ENCODE results near the gene CMSS1. TPM values are rescaled to one million over a fixed set of nuclear protein-coding genes. Genes with fewer than 3 reads are reported as not detected.

CMSS1 gene
- total RNA-seq, 1 experiment from 2014 or later = 86.3 TPM

DNA sequence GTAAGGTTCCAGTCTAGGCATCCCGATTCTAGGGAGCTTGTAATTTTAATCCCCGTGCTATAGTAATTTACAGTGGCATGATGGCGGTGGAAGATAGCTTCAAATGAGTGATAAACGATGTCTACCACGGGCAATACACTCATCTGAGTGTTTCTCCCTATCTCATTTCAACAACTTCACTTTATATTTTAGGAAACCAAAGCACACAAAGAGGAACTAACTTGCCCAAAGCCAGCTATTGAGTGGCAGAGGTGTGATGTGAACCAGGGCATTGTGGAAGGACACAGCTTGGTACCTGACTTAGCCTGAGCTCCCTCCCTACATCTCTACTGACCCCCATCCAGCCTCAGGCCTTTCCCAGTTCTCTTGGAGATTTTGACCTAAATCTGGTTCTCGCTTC is 313.6 kb downstream of the CMSS1 start:
- in situ Hi-C loops (cut with HindIII; ENCODE audit: low pct_unique_long_range_greater_than_20kb, low sequenced_read_pairs) = no loop called here
- no peak overlapping the region for H3K4me3 ChIP-seq (ENCODE audit: low read depth in 2 of 2, low read length in 2 of 2)
- no peaks in the 10 kb centered on the region for H3K36me3 ChIP-seq (ENCODE audit: control insufficient read depth, insufficient read depth, low read length)
- ChIA-PET POLR2A (no interaction called here), CTCF (no interaction called here)
- H3K9me3 ChIP-seq (ENCODE audit: control insufficient read depth, insufficient read depth, low read depth, low read length) = no peaks in the 10 kb centered on the region
- no TSS peak for BruUV-seq (replicated peaks)
- intact Hi-C loops (cut with micrococcal nuclease; ENCODE audit: unreplicated experiment) = no loop called here
- H3K27me3 ChIP-seq (ENCODE audit: control insufficient read depth, insufficient read depth, low read length) = no peaks in the 10 kb centered on the region
- DNase-seq (ENCODE audit: low read depth, low spot score) (no peak), ATAC-seq (no peak)
- no peak overlapping the region for H3K27ac ChIP-seq (ENCODE audit: low read length)
- H3K4me1 ChIP-seq (ENCODE audit: control insufficient read depth, insufficient read depth, low read length) = no peaks in the 10 kb centered on the region
- TF ChIP-seq, protein P1, sequence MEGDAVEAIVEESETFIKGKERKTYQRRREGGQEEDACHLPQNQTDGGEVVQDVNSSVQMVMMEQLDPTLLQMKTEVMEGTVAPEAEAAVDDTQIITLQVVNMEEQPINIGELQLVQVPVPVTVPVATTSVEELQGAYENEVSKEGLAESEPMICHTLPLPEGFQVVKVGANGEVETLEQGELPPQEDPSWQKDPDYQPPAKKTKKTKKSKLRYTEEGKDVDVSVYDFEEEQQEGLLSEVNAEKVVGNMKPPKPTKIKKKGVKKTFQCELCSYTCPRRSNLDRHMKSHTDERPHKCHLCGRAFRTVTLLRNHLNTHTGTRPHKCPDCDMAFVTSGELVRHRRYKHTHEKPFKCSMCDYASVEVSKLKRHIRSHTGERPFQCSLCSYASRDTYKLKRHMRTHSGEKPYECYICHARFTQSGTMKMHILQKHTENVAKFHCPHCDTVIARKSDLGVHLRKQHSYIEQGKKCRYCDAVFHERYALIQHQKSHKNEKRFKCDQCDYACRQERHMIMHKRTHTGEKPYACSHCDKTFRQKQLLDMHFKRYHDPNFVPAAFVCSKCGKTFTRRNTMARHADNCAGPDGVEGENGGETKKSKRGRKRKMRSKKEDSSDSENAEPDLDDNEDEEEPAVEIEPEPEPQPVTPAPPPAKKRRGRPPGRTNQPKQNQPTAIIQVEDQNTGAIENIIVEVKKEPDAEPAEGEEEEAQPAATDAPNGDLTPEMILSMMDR (IDR thresholded peaks at IDR 0.05) = no peak
- TF ChIP-seq TCF7L2 (IDR thresholded peaks at IDR 0.05; ENCODE audit: low read depth, low read length) (no peak), SIN3A (IDR thresholded peaks at IDR 0.05; ENCODE audit: borderline replicate concordance, insufficient read depth, low read depth, low read length) (no peak), POLR2AphosphoS5 (IDR thresholded peaks at IDR 0.05; ENCODE audit: low read depth, low read length) (no peak)
- TF ChIP-seq, protein P2, sequence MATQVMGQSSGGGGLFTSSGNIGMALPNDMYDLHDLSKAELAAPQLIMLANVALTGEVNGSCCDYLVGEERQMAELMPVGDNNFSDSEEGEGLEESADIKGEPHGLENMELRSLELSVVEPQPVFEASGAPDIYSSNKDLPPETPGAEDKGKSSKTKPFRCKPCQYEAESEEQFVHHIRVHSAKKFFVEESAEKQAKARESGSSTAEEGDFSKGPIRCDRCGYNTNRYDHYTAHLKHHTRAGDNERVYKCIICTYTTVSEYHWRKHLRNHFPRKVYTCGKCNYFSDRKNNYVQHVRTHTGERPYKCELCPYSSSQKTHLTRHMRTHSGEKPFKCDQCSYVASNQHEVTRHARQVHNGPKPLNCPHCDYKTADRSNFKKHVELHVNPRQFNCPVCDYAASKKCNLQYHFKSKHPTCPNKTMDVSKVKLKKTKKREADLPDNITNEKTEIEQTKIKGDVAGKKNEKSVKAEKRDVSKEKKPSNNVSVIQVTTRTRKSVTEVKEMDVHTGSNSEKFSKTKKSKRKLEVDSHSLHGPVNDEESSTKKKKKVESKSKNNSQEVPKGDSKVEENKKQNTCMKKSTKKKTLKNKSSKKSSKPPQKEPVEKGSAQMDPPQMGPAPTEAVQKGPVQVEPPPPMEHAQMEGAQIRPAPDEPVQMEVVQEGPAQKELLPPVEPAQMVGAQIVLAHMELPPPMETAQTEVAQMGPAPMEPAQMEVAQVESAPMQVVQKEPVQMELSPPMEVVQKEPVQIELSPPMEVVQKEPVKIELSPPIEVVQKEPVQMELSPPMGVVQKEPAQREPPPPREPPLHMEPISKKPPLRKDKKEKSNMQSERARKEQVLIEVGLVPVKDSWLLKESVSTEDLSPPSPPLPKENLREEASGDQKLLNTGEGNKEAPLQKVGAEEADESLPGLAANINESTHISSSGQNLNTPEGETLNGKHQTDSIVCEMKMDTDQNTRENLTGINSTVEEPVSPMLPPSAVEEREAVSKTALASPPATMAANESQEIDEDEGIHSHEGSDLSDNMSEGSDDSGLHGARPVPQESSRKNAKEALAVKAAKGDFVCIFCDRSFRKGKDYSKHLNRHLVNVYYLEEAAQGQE (IDR thresholded peaks at IDR 0.05; ENCODE audit: insufficient read depth in 1 of 2, low read depth in 2 of 2, low read length in 1 of 2) = no peak

DNA sequence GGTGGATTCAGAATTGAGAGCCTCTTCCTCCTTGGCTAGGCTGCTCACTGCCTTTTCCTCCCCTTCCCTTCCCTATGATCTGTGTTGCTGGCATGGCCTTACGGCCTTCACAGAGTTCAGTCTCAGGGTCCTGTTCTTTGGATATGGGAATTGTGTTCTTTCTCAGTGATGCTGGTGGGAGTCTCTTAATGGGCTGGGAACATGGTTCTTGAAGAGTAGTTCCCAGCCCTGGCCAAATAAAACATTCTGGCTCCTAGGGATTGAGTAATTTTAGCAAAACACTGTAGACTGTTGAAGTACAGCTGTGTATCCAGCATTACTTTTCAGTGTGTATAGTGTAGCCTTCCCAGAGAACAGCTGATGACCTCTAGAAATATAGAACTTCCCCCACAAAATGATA is 319.3 kb downstream of the CMSS1 start:
- no peaks in the 10 kb centered on the region for H3K27me3 ChIP-seq (ENCODE audit: control insufficient read depth, insufficient read depth, low read length)
- CTCF ChIA-PET = interaction anchor here (0.7 kb wide), 1 partner anchor 79 kb away, joined by 4 read pairs; no protein-coding TSS in a partner anchor
- intact Hi-C loops (cut with micrococcal nuclease; ENCODE audit: unreplicated experiment) = no loop called here
- H3K36me3 ChIP-seq (ENCODE audit: control insufficient read depth, insufficient read depth, low read length) = no peaks in the 10 kb centered on the region
- no peak overlapping the region for H3K27ac ChIP-seq (ENCODE audit: low read length)
- peaks cover 6% of the 10 kb centered on the region; the same call in 1 of the 2 replicates for H3K9me3 ChIP-seq (ENCODE audit: control insufficient read depth, insufficient read depth, low read depth, low read length)
- in situ Hi-C loops (cut with HindIII; ENCODE audit: low pct_unique_long_range_greater_than_20kb, low sequenced_read_pairs) = no loop called here
- POLR2A ChIA-PET = no interaction called here
- no peaks in the 10 kb centered on the region for H3K4me1 ChIP-seq (ENCODE audit: control insufficient read depth, insufficient read depth, low read length)
- BruUV-seq (replicated peaks) = no TSS peak
- DNase-seq (ENCODE audit: low read depth, low spot score) (no peak), ATAC-seq (no peak)
- no peak for TF ChIP-seq POLR2AphosphoS5 (IDR thresholded peaks at IDR 0.05; ENCODE audit: low read depth, low read length)
- TF ChIP-seq SIN3A (IDR thresholded peaks at IDR 0.05; ENCODE audit: borderline replicate concordance, insufficient read depth, low read depth, low read length) = no peak
- TF ChIP-seq, protein P1 (IDR thresholded peaks at IDR 0.05) = no peak
- TF ChIP-seq, protein P2 (IDR thresholded peaks at IDR 0.05; ENCODE audit: insufficient read depth in 1 of 2, low read depth in 2 of 2, low read length in 1 of 2) = no peak
- TF ChIP-seq TCF7L2 (IDR thresholded peaks at IDR 0.05; ENCODE audit: low read depth, low read length) = no peak
- no peak overlapping the region for H3K4me3 ChIP-seq (ENCODE audit: low read depth in 2 of 2, low read length in 2 of 2)
